CD8-positive, alpha-beta memory T cell (primary cell): ENCODE measurements around the gene FBLN1. TPM values are rescaled to one million over a fixed set of nuclear protein-coding genes. Genes with fewer than 3 reads are reported as not detected.
A peak's percentile ranks its signal among the peaks of the same experiment; 100 is the strongest.

ENCODE experiments used
- CTCF ChIA-PET: fragments of 350-600 bp; sonication (Branson Sonifier 250); formaldehyde crosslinking; loops from one replicate; lab custom pipeline; 2021; ENCODE audit warnings: antibody characterized with exemption; lab: Charles Lee
- POLR2A ChIA-PET: fragments of 350-600 bp; sonication (Branson Sonifier 250); formaldehyde crosslinking; loops from one replicate; lab custom pipeline; 2021; ENCODE audit warnings: antibody characterized with exemption; lab: Charles Lee
- DNase-seq, 5 donors: peaks; one replicate each; pipeline versions ENCODE4 v3.0.0 to v3.0.0-alpha.2; 2020 to 2022; ENCODE audit warnings: mixed read lengths in 1 of 5
- H3K27ac ChIP-seq: one replicate; pipeline ENCODE4 v1.7.0; 2013; ENCODE audit warnings: low read depth, mild to moderate bottlenecking, low read length, moderate library complexity
- H3K27me3 ChIP-seq: 2 replicates; pipeline ENCODE4 v1.7.0; 2013; ENCODE audit warnings: low read length, mild to moderate bottlenecking; ENCODE audit not compliant: insufficient read depth, poor library complexity, severe bottlenecking
- H3K36me3 ChIP-seq: 2 replicates; pipeline ENCODE4 v1.7.0; 2013; ENCODE audit warnings: mild to moderate bottlenecking, low read length, moderate library complexity; ENCODE audit not compliant: insufficient read depth
- H3K4me1 ChIP-seq: 2 replicates; pipeline ENCODE4 v1.7.0; 2013; ENCODE audit warnings: mild to moderate bottlenecking, low read length, moderate library complexity; ENCODE audit not compliant: insufficient read depth
- H3K4me3 ChIP-seq: 2 replicates; pipeline ENCODE4 v1.7.0; 2013; ENCODE audit warnings: mild to moderate bottlenecking, low read length
- H3K9me3 ChIP-seq: 2 replicates; pipeline ENCODE4 v1.7.0; 2013; ENCODE audit warnings: mild to moderate bottlenecking, low read length
- H3K27ac Mint-ChIP-seq, 8 donors: one replicate each; pipeline ENCODE4 v1.8.0; 2020 to 2021; ENCODE audit warnings: mixed read lengths in 8 of 8, mild to moderate bottlenecking in 6 of 8, inconsistent platforms in 3 of 8, moderate library complexity in 3 of 8
- H3K27me3 Mint-ChIP-seq, 2 donors: one replicate each; pipeline ENCODE4 v1.8.0; 2020 to 2021; ENCODE audit warnings: mixed read lengths in 2 of 2, mild to moderate bottlenecking in 1 of 2, moderate library complexity in 1 of 2
- H3K36me3 Mint-ChIP-seq, 3 donors: one replicate each; pipeline ENCODE4 v1.8.0; 2020 to 2021; ENCODE audit warnings: mixed read lengths in 3 of 3, inconsistent platforms in 1 of 3, mild to moderate bottlenecking in 1 of 3
- H3K4me1 Mint-ChIP-seq, 3 donors: one replicate each; pipeline ENCODE4 v1.8.0; 2020 to 2021; ENCODE audit warnings: mixed read lengths in 3 of 3, inconsistent platforms in 1 of 3, mild to moderate bottlenecking in 1 of 3
- H3K4me3 Mint-ChIP-seq, 7 donors: one replicate each; pipeline ENCODE4 v1.8.0; 2020 to 2021; ENCODE audit warnings: mixed read lengths in 7 of 7, mild to moderate bottlenecking in 6 of 7, moderate library complexity in 4 of 7, inconsistent platforms in 2 of 7
- H3K9me3 Mint-ChIP-seq, 5 donors: one replicate each; pipeline ENCODE4 v1.8.0; 2020 to 2022; ENCODE audit warnings: mixed read lengths in 5 of 5, mild to moderate bottlenecking in 3 of 5, moderate library complexity in 2 of 5, inconsistent platforms in 1 of 5
- polyA plus RNA-seq: library from polyadenylated mRNA; unstranded; fragments of 300-500 nt; fragmentation: Illumina TruSeq; gene quantifications from one replicate; pipeline ENCODE4 v1.2.3, GENCODE V29; 2021
- total RNA-seq, 2 experiments: library from RNA; stranded (reverse); gene quantifications; one replicate each; pipeline ENCODE4 v1.2.3, GENCODE V29; 2021

Gene FBLN1
- total and polyA plus RNA-seq, 3 experiments from 2014 or later: not detected

- CTCF ChIA-PET: no interaction called here
- H3K4me1 ChIP-seq: no peaks in the 10 kb centered on the region
- peaks cover 0 to 3% (median 0%) of the 10 kb centered on the region in 3 donors for H3K36me3 Mint-ChIP-seq
Observed at GRCh38 chr22:45472426-45472825, 30.3 kb upstream of the FBLN1 start.

GRCh38 chr22:45473626-45474237, 29.0 kb upstream of the FBLN1 start:
- no peak overlapping the region for H3K27ac Mint-ChIP-seq
- Histone ChIP-seq H3K4me1 (no peaks in the 10 kb centered on the region), H3K4me3 (no peak overlapping the region), H3K27ac (no peak overlapping the region), H3K27me3 (no peaks in the 10 kb centered on the region), H3K9me3 (no peaks in the 10 kb centered on the region), H3K36me3 (no peaks in the 10 kb centered on the region)
- H3K27me3 Mint-ChIP-seq: peaks cover 20 to 43% of the 10 kb centered on the region in 2 donors
- CTCF ChIA-PET: no interaction called here
- POLR2A ChIA-PET: no interaction called here
- no peak overlapping the region for H3K4me3 Mint-ChIP-seq
- H3K4me1 Mint-ChIP-seq: no peaks in the 10 kb centered on the region
- no peaks in the 10 kb centered on the region for H3K9me3 Mint-ChIP-seq
- no peaks in the 10 kb centered on the region for H3K36me3 Mint-ChIP-seq
- no peak for DNase-seq

More at GRCh38 chr22:45472426-45472825, 30.3 kb upstream of the FBLN1 start:
- no peaks in the 10 kb centered on the region for H3K36me3 ChIP-seq
- H3K4me3 ChIP-seq: no peak overlapping the region
- H3K27me3 ChIP-seq: no peaks in the 10 kb centered on the region
- peaks cover 0 to 8% (median 2%) of the 10 kb centered on the region in 5 donors for H3K9me3 Mint-ChIP-seq
- H3K27me3 Mint-ChIP-seq: peaks cover 23 to 31% of the 10 kb centered on the region in 2 donors
- no peaks in the 10 kb centered on the region for H3K9me3 ChIP-seq
- DNase-seq: no peak
- H3K4me1 Mint-ChIP-seq: no peaks in the 10 kb centered on the region
- H3K27ac Mint-ChIP-seq: peak overlapping the region in 1 of 8 donors; percentile 33
- no peak overlapping the region for H3K27ac ChIP-seq
- no peak overlapping the region for H3K4me3 Mint-ChIP-seq
- POLR2A ChIA-PET: no interaction called here

GRCh38 chr22:45475063-45475747, 27.5 kb upstream of the FBLN1 start:
- no peak overlapping the region for H3K27ac Mint-ChIP-seq
- H3K36me3 Mint-ChIP-seq: no peaks in the 10 kb centered on the region
- Histone ChIP-seq H3K27ac (no peak overlapping the region), H3K9me3 (no peaks in the 10 kb centered on the region), H3K36me3 (no peaks in the 10 kb centered on the region), H3K4me1 (no peaks in the 10 kb centered on the region), H3K4me3 (no peak overlapping the region), H3K27me3 (no peaks in the 10 kb centered on the region)
- no peak overlapping the region for H3K4me3 Mint-ChIP-seq
- H3K27me3 Mint-ChIP-seq: peaks cover 18 to 43% of the 10 kb centered on the region in 2 donors
- POLR2A ChIA-PET: no interaction called here
- CTCF ChIA-PET: no interaction called here
- DNase-seq: no peak
- H3K9me3 Mint-ChIP-seq: no peaks in the 10 kb centered on the region
- H3K4me1 Mint-ChIP-seq: no peaks in the 10 kb centered on the region

GRCh38 chr22:45475851-45476514, 26.7 kb upstream of the FBLN1 start:
- no peak overlapping the region for H3K4me3 ChIP-seq
- Mint-ChIP-seq H3K4me3 (no peak overlapping the region), H3K4me1 (no peaks in the 10 kb centered on the region), H3K27me3 (peaks cover 18 to 42% of the 10 kb centered on the region in 2 donors), H3K27ac (no peak overlapping the region), H3K9me3 (peaks cover 0 to 1% (median 0%) of the 10 kb centered on the region in 5 donors), H3K36me3 (no peaks in the 10 kb centered on the region)
- no peaks in the 10 kb centered on the region for H3K27me3 ChIP-seq
- no peaks in the 10 kb centered on the region for H3K9me3 ChIP-seq
- no peaks in the 10 kb centered on the region for H3K36me3 ChIP-seq
- H3K4me1 ChIP-seq: no peaks in the 10 kb centered on the region
- ChIA-PET POLR2A (no interaction called here), CTCF (no interaction called here)
- H3K27ac ChIP-seq: no peak overlapping the region
- no peak for DNase-seq

GRCh38 chr22:45476814-45477213, 25.9 kb upstream of the FBLN1 start:
- H3K36me3 Mint-ChIP-seq: no peaks in the 10 kb centered on the region
- ChIA-PET POLR2A (no interaction called here), CTCF (no interaction called here)
- H3K4me1 Mint-ChIP-seq: no peaks in the 10 kb centered on the region
- no peak overlapping the region for H3K4me3 Mint-ChIP-seq
- Histone ChIP-seq H3K4me3 (no peak overlapping the region), H3K4me1 (no peaks in the 10 kb centered on the region), H3K36me3 (no peaks in the 10 kb centered on the region), H3K9me3 (no peaks in the 10 kb centered on the region), H3K27ac (no peak overlapping the region), H3K27me3 (no peaks in the 10 kb centered on the region)
- DNase-seq: no peak
- H3K9me3 Mint-ChIP-seq: peaks cover 0 to 1% (median 0%) of the 10 kb centered on the region in 5 donors
- H3K27ac Mint-ChIP-seq: no peak overlapping the region
- H3K27me3 Mint-ChIP-seq: peaks cover 18 to 39% of the 10 kb centered on the region in 2 donors

- no peak overlapping the region for H3K27ac Mint-ChIP-seq
- DNase-seq: no peak
- H3K9me3 ChIP-seq: no peaks in the 10 kb centered on the region
- peaks cover 0 to 1% (median 0%) of the 10 kb centered on the region in 5 donors for H3K9me3 Mint-ChIP-seq
- peaks cover 18 to 44% of the 10 kb centered on the region in 2 donors for H3K27me3 Mint-ChIP-seq
- H3K4me3 ChIP-seq: no peak overlapping the region
- H3K4me1 Mint-ChIP-seq: no peaks in the 10 kb centered on the region
- ChIA-PET POLR2A (no interaction called here), CTCF (no interaction called here)
- no peaks in the 10 kb centered on the region for H3K36me3 Mint-ChIP-seq
- no peak overlapping the region for H3K4me3 Mint-ChIP-seq
- no peaks in the 10 kb centered on the region for H3K4me1 ChIP-seq
- H3K36me3 ChIP-seq: no peaks in the 10 kb centered on the region
- H3K27me3 ChIP-seq: no peaks in the 10 kb centered on the region
- no peak overlapping the region for H3K27ac ChIP-seq
Observed at GRCh38 chr22:45477366-45478107, 25.1 kb upstream of the FBLN1 start.

- no peaks in the 10 kb centered on the region for H3K36me3 Mint-ChIP-seq
- H3K4me1 ChIP-seq: no peaks in the 10 kb centered on the region
- CTCF ChIA-PET: no interaction called here
- H3K27me3 Mint-ChIP-seq: peaks cover 18 to 50% of the 10 kb centered on the region in 2 donors
- H3K27ac ChIP-seq: no peak overlapping the region
- H3K4me3 ChIP-seq: no peak overlapping the region
- no peak overlapping the region for H3K27ac Mint-ChIP-seq
- no peaks in the 10 kb centered on the region for H3K9me3 ChIP-seq
- DNase-seq: no peak
- H3K9me3 Mint-ChIP-seq: peaks cover 0 to 1% (median 0%) of the 10 kb centered on the region in 5 donors
- no peak overlapping the region for H3K4me3 Mint-ChIP-seq
- no peaks in the 10 kb centered on the region for H3K27me3 ChIP-seq
- no peaks in the 10 kb centered on the region for H3K4me1 Mint-ChIP-seq
- no peaks in the 10 kb centered on the region for H3K36me3 ChIP-seq
- POLR2A ChIA-PET: no interaction called here
Observed at GRCh38 chr22:45478108-45478771, 24.4 kb upstream of the FBLN1 start.
